ENCODE measurements around the gene KLHDC8B. TPM values are rescaled to one million over a fixed set of nuclear protein-coding genes. Genes with fewer than 3 reads are reported as not detected.
A peak's percentile ranks its signal among the peaks of the same experiment; 100 is the strongest.

The KLHDC8B gene
- polyA plus RNA-seq, 3 donors, result 7.5 to 16.7 (median 12.9) TPM

DNA sequence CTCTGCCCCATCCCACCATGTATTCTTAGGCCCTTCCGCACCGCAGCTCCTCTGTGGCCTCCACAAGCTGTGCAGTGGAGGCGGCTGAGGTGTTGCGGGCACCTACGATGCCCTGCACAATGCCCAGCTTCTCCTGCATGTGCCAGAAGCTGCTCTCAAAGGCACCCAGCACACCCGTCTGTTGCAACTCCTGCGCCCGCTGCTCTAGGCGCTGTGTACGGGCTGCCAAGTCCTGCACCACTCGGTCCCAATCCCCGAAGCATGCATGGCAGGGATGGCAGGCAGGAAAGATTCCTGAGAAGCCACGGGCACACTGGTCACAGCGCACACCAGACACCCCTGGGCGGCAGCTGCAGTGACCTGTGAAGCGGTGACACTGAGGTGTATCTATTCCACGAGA is 47.7 kb upstream of the KLHDC8B start:
- Mint-ChIP-seq H3K27ac (peak overlapping the region in 1 of 7 donors; percentile 40), H3K27me3 (ENCODE audit: low read depth in 3 of 3) (no peaks in the 10 kb centered on the region), H3K4me3 (no peak overlapping the region), H3K9me3 (peaks cover 0 to 2% (median 0%) of the 10 kb centered on the region in 7 donors), H3K36me3 (peaks cover 4% of the 10 kb centered on the region in 2 donors), H3K4me1 (peaks cover 11% of the 10 kb centered on the region)
- Histone ChIP-seq H3K27me3 (ENCODE audit: control insufficient read depth in 2 of 2, insufficient read depth in 2 of 2, low read length in 2 of 2) (no peaks in the 10 kb centered on the region), H3K27ac (ENCODE audit: low read depth in 1 of 2, low read length in 2 of 2) (no peak overlapping the region), H3K79me2 (ENCODE audit: insufficient read depth, low read length) (peaks cover 19% of the 10 kb centered on the region), H3K9ac (ENCODE audit: insufficient read depth, low read length, poor library complexity, severe bottlenecking) (no peak overlapping the region), H3K9me3 (replicated peaks in 1 of 2; ENCODE audit: control insufficient read depth in 1 of 2, insufficient read depth in 1 of 2, low read length in 2 of 2) (no peaks in the 10 kb centered on the region), H3K4me1 (ENCODE audit: control insufficient read depth in 1 of 2, insufficient read depth in 2 of 2, low read length in 2 of 2) (peaks cover 16 to 23% of the 10 kb centered on the region in 2 donors), H4K20me1 (ENCODE audit: insufficient read depth, low read length) (no peaks in the 10 kb centered on the region), H3K4me3 (replicated peaks in 1 of 3; ENCODE audit: low read depth in 2 of 3, low read length in 3 of 3) (no peak overlapping the region), H3K36me3 (replicated peaks in 1 of 2; ENCODE audit: control insufficient read depth in 1 of 2, insufficient read depth in 2 of 2, low read length in 2 of 2) (peaks cover 4 to 7% of the 10 kb centered on the region in 2 donors), H3K4me2 (replicated peaks; ENCODE audit: extremely low read depth, low read length, poor library complexity, severe bottlenecking) (no peak overlapping the region), H2AFZ (ENCODE audit: insufficient read depth, low read depth, low read length, poor library complexity, severe bottlenecking) (no peak overlapping the region)
- intact Hi-C loops (cut with micrococcal nuclease), result no loop called here
- WGBS (ENCODE audit: insufficient coverage), result 97% methylated on average over 16 of the region's 17 CpGs
- DNase-seq, result no peak
- TF ChIP-seq, protein P1, sequence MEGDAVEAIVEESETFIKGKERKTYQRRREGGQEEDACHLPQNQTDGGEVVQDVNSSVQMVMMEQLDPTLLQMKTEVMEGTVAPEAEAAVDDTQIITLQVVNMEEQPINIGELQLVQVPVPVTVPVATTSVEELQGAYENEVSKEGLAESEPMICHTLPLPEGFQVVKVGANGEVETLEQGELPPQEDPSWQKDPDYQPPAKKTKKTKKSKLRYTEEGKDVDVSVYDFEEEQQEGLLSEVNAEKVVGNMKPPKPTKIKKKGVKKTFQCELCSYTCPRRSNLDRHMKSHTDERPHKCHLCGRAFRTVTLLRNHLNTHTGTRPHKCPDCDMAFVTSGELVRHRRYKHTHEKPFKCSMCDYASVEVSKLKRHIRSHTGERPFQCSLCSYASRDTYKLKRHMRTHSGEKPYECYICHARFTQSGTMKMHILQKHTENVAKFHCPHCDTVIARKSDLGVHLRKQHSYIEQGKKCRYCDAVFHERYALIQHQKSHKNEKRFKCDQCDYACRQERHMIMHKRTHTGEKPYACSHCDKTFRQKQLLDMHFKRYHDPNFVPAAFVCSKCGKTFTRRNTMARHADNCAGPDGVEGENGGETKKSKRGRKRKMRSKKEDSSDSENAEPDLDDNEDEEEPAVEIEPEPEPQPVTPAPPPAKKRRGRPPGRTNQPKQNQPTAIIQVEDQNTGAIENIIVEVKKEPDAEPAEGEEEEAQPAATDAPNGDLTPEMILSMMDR (IDR thresholded peaks at IDR 0.05), result no peak

DNA sequence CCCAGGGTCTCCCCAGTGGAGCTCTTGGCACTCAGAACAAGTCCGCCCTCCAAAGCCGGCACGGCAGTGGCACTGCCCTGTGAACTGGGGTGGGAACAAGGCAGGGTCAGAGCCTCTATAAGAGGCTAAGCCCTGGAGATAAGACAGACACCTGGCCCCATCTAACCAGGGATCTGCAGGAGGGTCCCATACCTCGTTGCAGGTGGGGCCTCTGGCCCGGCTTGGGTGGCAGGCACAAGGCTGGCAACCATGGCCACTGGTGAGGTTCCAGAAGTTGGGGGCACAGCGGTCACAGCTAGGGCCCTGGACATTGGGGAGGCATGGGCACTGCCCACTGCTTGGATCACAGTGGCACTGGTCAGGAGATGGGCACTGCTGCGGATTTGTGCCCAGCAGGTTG is 47.2 kb upstream of the KLHDC8B start:
- H3K36me3 ChIP-seq (replicated peaks in 1 of 2; ENCODE audit: control insufficient read depth in 1 of 2, insufficient read depth in 2 of 2, low read length in 2 of 2), result peaks cover 0 to 2% of the 10 kb centered on the region in 2 donors
- Mint-ChIP-seq H3K36me3 (no peaks in the 10 kb centered on the region), H3K27me3 (ENCODE audit: low read depth in 3 of 3) (no peaks in the 10 kb centered on the region), H3K4me1 (peaks cover 10% of the 10 kb centered on the region), H3K4me3 (no peak overlapping the region), H3K9me3 (no peaks in the 10 kb centered on the region), H3K27ac (no peak overlapping the region)
- H3K4me1 ChIP-seq (ENCODE audit: control insufficient read depth in 1 of 2, insufficient read depth in 2 of 2, low read length in 2 of 2), result peaks cover 16 to 19% of the 10 kb centered on the region in 2 donors
- DNase-seq, result no peak
- H3K27me3 ChIP-seq (ENCODE audit: control insufficient read depth in 2 of 2, insufficient read depth in 2 of 2, low read length in 2 of 2), result no peaks in the 10 kb centered on the region
- peaks cover 13% of the 10 kb centered on the region for H3K79me2 ChIP-seq (ENCODE audit: insufficient read depth, low read length)
- no peak overlapping the region for H3K4me2 ChIP-seq (replicated peaks; ENCODE audit: extremely low read depth, low read length, poor library complexity, severe bottlenecking)
- H3K4me3 ChIP-seq (replicated peaks in 1 of 3; ENCODE audit: low read depth in 2 of 3, low read length in 3 of 3), result no peak overlapping the region
- TF ChIP-seq, protein P1 (IDR thresholded peaks at IDR 0.05), result no peak
- H3K27ac ChIP-seq (ENCODE audit: low read depth in 1 of 2, low read length in 2 of 2), result no peak overlapping the region
- H2AFZ ChIP-seq (ENCODE audit: insufficient read depth, low read depth, low read length, poor library complexity, severe bottlenecking), result no peak overlapping the region
- WGBS (ENCODE audit: insufficient coverage), result 96% methylated on average over 7 of the region's 7 CpGs
- intact Hi-C loops (cut with micrococcal nuclease), result no loop called here
- no peak overlapping the region for H3K9ac ChIP-seq (ENCODE audit: insufficient read depth, low read length, poor library complexity, severe bottlenecking)
- H3K9me3 ChIP-seq (replicated peaks in 1 of 2; ENCODE audit: control insufficient read depth in 1 of 2, insufficient read depth in 1 of 2, low read length in 2 of 2), result no peaks in the 10 kb centered on the region
- no peaks in the 10 kb centered on the region for H4K20me1 ChIP-seq (ENCODE audit: insufficient read depth, low read length)

All from CD14-positive monocyte (primary cell).